22Rv1 (cell line): ENCODE data around the gene ST8SIA6.

ENCODE experiments used
- ZFX ChIP-seq: fragments of 450-650 bp; IDR thresholded peaks from 2 replicates; pipeline ENCODE4 v1.6.1; 2017; ENCODE audit warnings: antibody characterized with exemption, borderline replicate concordance
- TF ChIP-seq, protein P1 (sequence below): fragments of 450-650 bp; IDR thresholded peaks from 2 replicates; pipeline ENCODE4 v1.5.1; 2017; ENCODE audit warnings: mild to moderate bottlenecking

DNA sequence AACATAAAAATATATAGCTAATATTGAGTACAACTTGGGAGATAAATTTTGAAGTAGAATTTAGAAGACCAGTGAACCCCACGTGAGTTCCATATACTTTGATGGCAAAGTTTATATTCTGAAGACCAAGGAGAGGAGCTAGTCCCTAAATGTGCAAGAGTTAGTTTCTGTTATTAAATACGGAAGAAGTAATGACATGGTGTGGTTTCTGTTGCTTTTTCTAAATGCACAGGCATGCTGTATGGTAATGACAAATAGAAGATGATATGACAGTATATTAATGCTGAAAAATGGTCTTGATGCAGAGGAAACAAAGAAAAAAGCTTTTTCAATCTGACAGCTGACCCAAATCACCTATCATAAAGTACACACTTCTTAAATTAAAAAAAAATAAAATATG is 101.8 kb downstream of the ST8SIA6 start:
- TF ChIP-seq, protein P1, sequence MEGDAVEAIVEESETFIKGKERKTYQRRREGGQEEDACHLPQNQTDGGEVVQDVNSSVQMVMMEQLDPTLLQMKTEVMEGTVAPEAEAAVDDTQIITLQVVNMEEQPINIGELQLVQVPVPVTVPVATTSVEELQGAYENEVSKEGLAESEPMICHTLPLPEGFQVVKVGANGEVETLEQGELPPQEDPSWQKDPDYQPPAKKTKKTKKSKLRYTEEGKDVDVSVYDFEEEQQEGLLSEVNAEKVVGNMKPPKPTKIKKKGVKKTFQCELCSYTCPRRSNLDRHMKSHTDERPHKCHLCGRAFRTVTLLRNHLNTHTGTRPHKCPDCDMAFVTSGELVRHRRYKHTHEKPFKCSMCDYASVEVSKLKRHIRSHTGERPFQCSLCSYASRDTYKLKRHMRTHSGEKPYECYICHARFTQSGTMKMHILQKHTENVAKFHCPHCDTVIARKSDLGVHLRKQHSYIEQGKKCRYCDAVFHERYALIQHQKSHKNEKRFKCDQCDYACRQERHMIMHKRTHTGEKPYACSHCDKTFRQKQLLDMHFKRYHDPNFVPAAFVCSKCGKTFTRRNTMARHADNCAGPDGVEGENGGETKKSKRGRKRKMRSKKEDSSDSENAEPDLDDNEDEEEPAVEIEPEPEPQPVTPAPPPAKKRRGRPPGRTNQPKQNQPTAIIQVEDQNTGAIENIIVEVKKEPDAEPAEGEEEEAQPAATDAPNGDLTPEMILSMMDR = no peak
- TF ChIP-seq ZFX = no peak
